HepG2 (cell line): ENCODE measurements around the gene ENAH. TPM values are rescaled to one million over a fixed set of nuclear protein-coding genes. Genes with fewer than 3 reads are reported as not detected.
"Not testable (repeated sequence)": the region's sequence is repeated elsewhere in the genome, so short reads cannot be mapped to it uniquely, and the experiment has no call there.

ENCODE experiments used
- ATAC-seq: fragments of 200-7000 bp; cut with Tn5 transposase; 3 replicates; pipeline ENCODE4 v1.9.1; 2020; ENCODE audit warnings: mild to moderate bottlenecking, moderate library complexity
- BruUV-seq: library from RNA; stranded (reverse); fragments of 400-500 nt; replicated peaks from 2 replicates; lab custom pipeline; 2021; lab: Mats Ljungman, UMichigan
- CTCF ChIA-PET: fragments of 300-600 bp; formaldehyde crosslinking; extraction: SDS; loops from one replicate; lab custom pipeline; 2021; ENCODE audit warnings: low total read pairs, inconsistent platforms, low intra/inter-chr PET ratio; lab: Yijun Ruan, JAX
- POLR2A ChIA-PET: fragments of 350-600 bp; sonication (Branson Sonifier 250); formaldehyde crosslinking; loops from one replicate; lab custom pipeline; 2020; ENCODE audit warnings: antibody characterized with exemption, inconsistent platforms; lab: Yijun Ruan, JAX
- DNase-seq: peaks from one replicate; pipeline ENCODE4 v3.0.0-alpha.2; 2015; ENCODE audit warnings: low spot score
- FAIRE-seq: peaks from 3 replicates; lab custom pipeline; 2011; peaks lifted over from hg19 to GRCh38; lab: Jason Lieb, UNC
- H2AFZ ChIP-seq: one replicate; pipeline ENCODE4 v1.6.1; 2011; ENCODE audit warnings: low read length, inconsistent platforms
- H3K27ac ChIP-seq: fragments of 300-600 bp; 3 replicates; pipeline ENCODE4 v1.8.0; 2011; ENCODE audit warnings: mixed run types, mild to moderate bottlenecking, mixed read lengths, low read length, inconsistent platforms; ENCODE audit not compliant: insufficient read depth; ENCODE audit errors: extremely low read length
- H3K27me3 ChIP-seq, 2 experiments: fragments of 200-600 bp in 1 of 2; 2 replicates in 1 of 2; 3 replicates in 1 of 2; pipeline versions ENCODE4 v1.6.0 to v1.8.0; 2011; ENCODE audit warnings: low read length in 2 of 2, mild to moderate bottlenecking in 2 of 2, moderate library complexity in 2 of 2, inconsistent platforms in 1 of 2; ENCODE audit not compliant: insufficient read depth in 2 of 2, control insufficient read depth in 1 of 2
- H3K36me3 ChIP-seq, 2 experiments: fragments of 200-600 bp in 1 of 2; replicated peaks in 1 of 2; 2 replicates in 1 of 2; 3 replicates in 1 of 2; pipeline versions ENCODE4 v1.5.1 to v1.8.0; 2011; ENCODE audit warnings: low read length in 2 of 2, inconsistent platforms in 1 of 2; ENCODE audit not compliant: insufficient read depth in 2 of 2, control insufficient read depth in 1 of 2
- H3K4me1 ChIP-seq: 2 replicates; pipeline ENCODE4 v1.5.1; 2012; ENCODE audit warnings: low read length, inconsistent platforms; ENCODE audit not compliant: insufficient read depth
- H3K4me2 ChIP-seq: 2 replicates; pipeline ENCODE4 v1.6.0; 2011; ENCODE audit warnings: low read depth, low read length, inconsistent platforms
- H3K4me3 ChIP-seq, 3 experiments: fragments of 200-600 bp in 1 of 3; sonication (generic), shearing (Covaris generic) in 1 of 3; replicated peaks in 1 of 3; 2 replicates each; pipeline ENCODE4 v1.5.1; 2011 to 2016; ENCODE audit warnings: low read length in 3 of 3, inconsistent platforms in 2 of 3, low read depth in 2 of 3, mild to moderate bottlenecking in 2 of 3, control low read depth in 1 of 3, mixed read lengths in 1 of 3; ENCODE audit not compliant: insufficient read depth in 1 of 3
- H3K79me2 ChIP-seq: one replicate; pipeline ENCODE4 v1.6.1; 2011; ENCODE audit warnings: low read length, inconsistent platforms; ENCODE audit not compliant: insufficient read depth
- H3K9ac ChIP-seq: 2 replicates; pipeline ENCODE4 v1.6.0; 2011; ENCODE audit warnings: mild to moderate bottlenecking, low read depth, low read length, inconsistent platforms; ENCODE audit not compliant: insufficient read depth
- H3K9me3 ChIP-seq: 2 replicates; pipeline ENCODE4 v1.5.1; 2012; ENCODE audit warnings: mild to moderate bottlenecking, low read length
- H4K20me1 ChIP-seq: 2 replicates; pipeline ENCODE4 v1.6.0; 2011; ENCODE audit warnings: inconsistent platforms, mild to moderate bottlenecking, low read length, moderate library complexity; ENCODE audit not compliant: insufficient read depth
- ATF7-NPFF ChIP-seq: sonication (generic); formaldehyde crosslinking; IDR thresholded peaks from 2 replicates; pipeline ENCODE4 v1.8.1; 2023; ENCODE audit warnings: mild to moderate bottlenecking, low read depth, missing genetic modification reagents, moderate library complexity
- DRAP1 ChIP-seq: IDR thresholded peaks from 2 replicates; pipeline ENCODE4 v1.6.1; 2016; ENCODE audit warnings: missing genetic modification reagents, missing compliant biosample characterization
- MAFK ChIP-seq, 2 experiments: IDR thresholded peaks in 1 of 2; conservative IDR thresholded peaks in 1 of 2; 2 replicates each; pipeline ENCODE4 v1.6.1; 2011; ENCODE audit warnings: improper control_type of control experiment in 2 of 2, low read length in 2 of 2
- NAIF1 ChIP-seq: sonication (generic); formaldehyde crosslinking; IDR thresholded peaks from 2 replicates; pipeline ENCODE4 v1.5.0; 2020; ENCODE audit warnings: mild to moderate bottlenecking, missing genetic modification reagents, borderline replicate concordance
- NFYB ChIP-seq: sonication (generic); formaldehyde crosslinking; IDR thresholded peaks from 2 replicates; pipeline ENCODE4 v1.4.0; 2020; ENCODE audit warnings: missing genetic modification reagents
- NFYC ChIP-seq: IDR thresholded peaks from 2 replicates; pipeline ENCODE4 v1.6.1; 2016; ENCODE audit warnings: missing genetic modification reagents, missing compliant biosample characterization
- NKX3-1 ChIP-seq: sonication (generic); formaldehyde crosslinking; IDR thresholded peaks from 2 replicates; pipeline ENCODE4 v1.5.0; 2020; ENCODE audit warnings: missing genetic modification reagents
- POLR2A ChIP-seq, 2 experiments: IDR thresholded peaks; 2 replicates each; pipeline ENCODE4 v1.6.1; 2011; ENCODE audit warnings: low read depth in 2 of 2, low read length in 2 of 2, mild to moderate bottlenecking in 1 of 2, moderate library complexity in 1 of 2; ENCODE audit not compliant: insufficient read depth in 1 of 2
- PRMT3 ChIP-seq: sonication (generic); formaldehyde crosslinking; IDR thresholded peaks from 2 replicates; pipeline ENCODE4 v1.8.1; 2022; ENCODE audit warnings: low read depth, mild to moderate bottlenecking, moderate library complexity, missing genetic modification reagents, borderline replicate concordance
- REL ChIP-seq: sonication (generic); formaldehyde crosslinking; conservative IDR thresholded peaks from 2 replicates; pipeline ENCODE4 v1.8.0; 2022; ENCODE audit warnings: mild to moderate bottlenecking, missing genetic modification reagents, moderate library complexity
- ZFAT ChIP-seq: sonication (generic); formaldehyde crosslinking; conservative IDR thresholded peaks from 2 replicates; pipeline ENCODE4 v1.8.1; 2023; ENCODE audit warnings: missing genetic modification reagents, inconsistent platforms
- ZMYM4 ChIP-seq: sonication (generic); formaldehyde crosslinking; IDR thresholded peaks from 2 replicates; pipeline ENCODE4 v1.8.1; 2023; ENCODE audit warnings: mild to moderate bottlenecking, missing genetic modification reagents
- ZNF788 ChIP-seq: sonication (generic); formaldehyde crosslinking; IDR thresholded peaks from 2 replicates; pipeline ENCODE4 v1.5.0; 2020; ENCODE audit warnings: mild to moderate bottlenecking, missing genetic modification reagents, borderline replicate concordance
- WGBS: methylation state at CpG from one replicate; pipeline ENCODE4 v1.1.6; 2017; ENCODE audit warnings: low lambda C conversion rate; 5-methylcytosine and 5-hydroxymethylcytosine counted together
- in situ Hi-C: cut with HindIII; loops from 2 replicates; pipeline ENCODE4 v1.10.0; 2017; ENCODE audit warnings: low pct_unique_long_range_greater_than_20kb; ENCODE audit not compliant: extremely low pct_ligation_motif_present
- intact Hi-C: fragments of 100-400 bp; cut with micrococcal nuclease; formaldehyde crosslinking; loops from one replicate; pipeline ENCODE4 v1.10.0; 2022; ENCODE audit not compliant: unreplicated experiment
- polyA plus RNA-seq, 8 experiments: library from polyadenylated mRNA; depleted of rRNA in 3 of 8; stranded (reverse) in 7 of 8; unstranded in 1 of 8; fragments of >200 nt; fragmentation: Illumina TruSeq in 4 of 8; extraction: Trizol in 4 of 8; gene quantifications; 2 replicates each; pipeline versions ENCODE4 v1.2.1 to v1.2.3, GENCODE V29; 2011 to 2016; ENCODE audit warnings: low read depth in 4 of 8, missing spikeins in 1 of 8, mixed read lengths in 1 of 8; ENCODE audit not compliant: insufficient read depth in 1 of 8
- total RNA-seq, 5 experiments: library from RNA; depleted of rRNA; stranded (reverse); fragments of >200 nt; fragmentation: Illumina TruSeq; extraction: Trizol; gene quantifications; 2 replicates each; pipeline ENCODE4 v1.2.3, GENCODE V29; 2016; ENCODE audit warnings: low read depth in 1 of 5

The ENAH gene
- total and polyA plus RNA-seq, 2 of the 13 experiments (the other 11 are each of a cell fraction or from before 2014, with no cell fraction given): 22.1 to 58.3 TPM

GRCh38 chr1:225473266-225473665, 179.7 kb downstream of the ENAH start:
- H4K20me1 ChIP-seq, H3K27me3 ChIP-seq, H3K27ac ChIP-seq, FAIRE-seq, DNase-seq, H3K4me3 ChIP-seq, H3K36me3 ChIP-seq, in situ Hi-C loops, H3K79me2 ChIP-seq, H3K4me2 ChIP-seq, ATAC-seq, BruUV-seq, intact Hi-C loops, H3K9me3 ChIP-seq, H2AFZ ChIP-seq, H3K9ac ChIP-seq: not testable (repeated sequence)
- CTCF ChIA-PET: interaction anchor here (3.4 to 3.8 kb wide), 3 partner anchors 438 to 514 kb away, joined by 26 to 65 read pairs (median 53); no protein-coding TSS in a partner anchor
- TF ChIP-seq NFYB (CRISPR knock-in tag) (0 out of 2 replicates have a peak, but pooled peaks have one; percentile 21), ZMYM4 (CRISPR knock-in tag) (0 out of 2 replicates have a peak, but pooled peaks have one; percentile 18), MAFK (conservative IDR thresholded peaks at IDR 0.05 in 1 of 2, IDR thresholded peaks at IDR 0.05 in 1 of 2; ENCODE audit: low read length in 2 of 2) (0 out of 4 replicates have a peak, but pooled peaks of 1 of the 2 experiments have one; percentile 17), DRAP1 (CRISPR knock-in tag) (peak; percentile 63; the same call in 1 of the 2 replicates), POLR2A (IDR thresholded peaks at IDR 0.05; ENCODE audit: insufficient read depth in 1 of 2, low read depth in 2 of 2, low read length in 2 of 2) (peak in 1 of 2 experiments; percentile 64; a peak in 2 of 4 replicates), NFYC (CRISPR knock-in tag) (peak; percentile 50)
- 55% methylated on average over 7 of the region's 8 CpGs for WGBS
- peaks cover 41% of the 10 kb centered on the region for H3K4me1 ChIP-seq
- POLR2A ChIA-PET: interaction anchor here (1.0 to 1.7 kb wide), 3 partner anchors 32 to 514 kb away, joined by 3 to 4 read pairs (median 3); partner anchors contain the start of gene PYCR2

DNA sequence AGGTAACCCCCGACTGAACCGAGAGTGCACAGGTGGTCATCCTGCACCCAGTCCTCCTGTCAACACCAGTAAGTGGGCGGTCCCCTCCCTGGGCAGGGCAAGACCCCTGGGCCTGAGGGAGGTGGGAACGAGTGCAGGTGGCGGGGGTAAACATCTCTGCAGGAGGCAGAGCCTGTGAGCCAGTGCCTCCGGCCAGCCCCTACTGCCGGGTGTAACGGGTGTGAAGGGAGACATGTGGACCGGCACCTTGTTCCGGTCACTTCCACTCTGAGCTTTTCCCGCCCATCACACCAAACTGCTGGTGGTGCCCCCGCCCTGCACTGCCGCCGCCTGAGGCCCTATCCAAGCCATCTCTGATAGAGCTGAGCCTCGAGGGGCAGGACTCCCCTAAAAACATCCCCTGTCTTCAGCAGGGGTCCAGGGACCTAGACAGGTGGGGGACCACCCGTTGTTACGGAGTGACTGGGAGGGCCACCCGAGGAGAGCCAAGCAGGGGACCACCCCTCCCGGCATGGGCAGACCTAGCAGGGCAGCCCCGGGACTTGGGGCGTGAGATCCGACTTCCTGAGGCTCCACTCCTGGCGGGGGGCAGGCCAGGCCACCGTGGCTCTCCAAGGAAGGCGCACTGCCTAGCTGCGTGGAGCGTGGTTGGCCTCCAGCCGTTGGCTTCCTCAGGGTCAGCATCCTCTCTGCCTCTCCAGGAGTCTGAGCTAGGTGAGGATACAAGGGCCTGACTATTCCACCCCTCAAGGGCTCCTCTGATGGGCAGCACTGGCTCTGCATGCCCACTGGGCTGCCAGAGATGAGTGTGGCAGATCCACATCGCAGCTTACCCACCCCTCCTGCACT, 181.2 kb downstream of the ENAH start:
- H3K4me3 ChIP-seq: no peak overlapping the region
- H3K9ac ChIP-seq: no peak overlapping the region
- intact Hi-C loops: no loop called here
- no peak overlapping the region for H3K4me2 ChIP-seq
- FAIRE-seq: no peak
- ChIA-PET POLR2A (no interaction called here), CTCF (no interaction called here)
- no peaks in the 10 kb centered on the region for H3K9me3 ChIP-seq
- no peaks in the 10 kb centered on the region for H3K36me3 ChIP-seq
- BruUV-seq: no TSS peak
- 70% methylated on average over 11 of the region's 29 CpGs for WGBS
- no peak for DNase-seq
- peaks cover 26% of the 10 kb centered on the region for H3K4me1 ChIP-seq
- no peaks in the 10 kb centered on the region for H3K79me2 ChIP-seq
- no peak for ATAC-seq
- no peaks in the 10 kb centered on the region for H4K20me1 ChIP-seq
- H3K27ac ChIP-seq: no peak overlapping the region
- H2AFZ ChIP-seq: no peak overlapping the region
- H3K27me3 ChIP-seq: no peaks in the 10 kb centered on the region; a peak in 2 of 5 replicates
- in situ Hi-C loops: no loop called here
- TF ChIP-seq REL (CRISPR knock-in tag) (no peak), ZNF788 (no peak), NKX3-1 (no peak), NAIF1 (no peak), ZFAT (CRISPR knock-in tag) (no peak), PRMT3 (CRISPR knock-in tag) (no peak), ATF7-NPFF (no peak)
